Eye (tissue), 1 donor: ENCODE results near the gene ACVRL1.
"Not testable (repeated sequence)": the region's sequence is repeated elsewhere in the genome, so short reads cannot be mapped to it uniquely, and the experiment has no call there.

ENCODE experiments used
- DNase-seq: peaks from one replicate; pipeline ENCODE4 v3.0.0-alpha.2; 2015

The ACVRL1 gene

DNA sequence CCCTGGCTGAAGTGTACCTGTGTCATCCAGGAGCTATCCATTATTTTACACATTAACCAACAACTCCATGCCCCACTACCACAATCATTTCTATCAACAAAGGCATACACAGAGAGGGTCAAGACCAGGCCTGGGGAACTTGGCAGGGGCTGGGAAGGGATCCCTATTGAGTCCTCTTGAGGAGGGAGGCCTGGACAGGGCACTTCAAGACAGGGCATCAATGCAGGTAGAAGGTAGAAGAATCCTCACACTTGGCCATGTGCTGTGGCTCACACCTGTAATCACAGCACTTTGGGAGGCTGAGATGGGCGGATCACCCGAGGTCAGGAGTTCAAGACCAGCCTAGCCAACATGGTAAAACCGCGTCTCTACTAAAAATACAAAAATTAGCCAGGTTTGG lies 32.8 kb upstream of the ACVRL1 start:
- DNase-seq: no peak

DNA sequence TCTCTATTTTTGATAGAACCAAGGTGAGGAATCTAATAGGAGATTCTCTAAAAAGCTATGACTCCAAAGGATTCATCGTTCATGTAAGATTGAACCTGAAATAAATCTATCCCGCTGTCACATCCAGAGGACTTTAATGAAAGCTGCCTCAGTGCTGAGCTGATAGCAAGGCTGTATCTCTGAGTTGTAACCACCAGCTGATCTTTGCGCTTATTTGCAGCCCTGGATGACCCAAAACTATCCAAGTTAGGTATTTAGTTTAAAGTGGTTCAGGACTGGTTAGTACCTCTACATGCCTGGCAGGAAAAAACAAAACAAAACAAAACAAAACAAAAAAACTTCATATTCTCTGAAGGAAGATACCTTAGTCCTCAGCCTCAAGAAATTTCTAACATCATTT lies 28.2 kb upstream of the ACVRL1 start:
- DNase-seq: no peak

- no peak for DNase-seq
These were observed 24.0 kb upstream of the ACVRL1 start for GRCh38 chr12:51883295-51883694.

DNA sequence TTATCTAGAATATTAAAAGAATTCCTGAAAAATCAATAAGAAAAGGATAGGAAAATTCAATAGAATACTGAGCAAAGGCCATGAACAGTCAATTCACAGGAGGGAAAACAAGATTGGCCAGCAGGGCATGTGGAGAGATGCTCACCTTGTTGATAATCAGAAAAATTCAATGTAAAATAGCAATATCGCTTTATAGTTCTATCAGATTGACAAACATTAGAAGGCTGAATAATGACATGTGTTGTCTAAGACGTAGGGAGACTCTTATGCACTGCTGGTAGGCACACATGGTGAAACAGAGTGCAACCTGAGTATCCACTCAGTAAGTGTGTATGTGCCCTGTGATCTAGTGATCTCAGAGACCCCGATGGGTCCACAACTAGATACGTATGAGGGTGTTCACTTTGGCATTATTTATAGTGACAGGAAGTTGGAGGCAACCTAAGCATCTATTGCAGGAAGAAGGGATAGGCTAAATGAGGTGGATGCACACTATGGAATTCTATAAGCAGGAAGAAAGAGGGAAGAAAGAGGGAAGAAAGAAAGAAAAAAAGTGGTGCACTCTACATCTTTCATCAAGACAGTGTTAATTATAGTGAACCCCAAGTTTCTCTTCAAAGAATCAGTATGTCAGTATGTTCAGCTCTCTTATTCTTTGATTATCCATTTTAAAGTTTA lies 23.2 kb upstream of the ACVRL1 start:
- no peak for DNase-seq

DNA sequence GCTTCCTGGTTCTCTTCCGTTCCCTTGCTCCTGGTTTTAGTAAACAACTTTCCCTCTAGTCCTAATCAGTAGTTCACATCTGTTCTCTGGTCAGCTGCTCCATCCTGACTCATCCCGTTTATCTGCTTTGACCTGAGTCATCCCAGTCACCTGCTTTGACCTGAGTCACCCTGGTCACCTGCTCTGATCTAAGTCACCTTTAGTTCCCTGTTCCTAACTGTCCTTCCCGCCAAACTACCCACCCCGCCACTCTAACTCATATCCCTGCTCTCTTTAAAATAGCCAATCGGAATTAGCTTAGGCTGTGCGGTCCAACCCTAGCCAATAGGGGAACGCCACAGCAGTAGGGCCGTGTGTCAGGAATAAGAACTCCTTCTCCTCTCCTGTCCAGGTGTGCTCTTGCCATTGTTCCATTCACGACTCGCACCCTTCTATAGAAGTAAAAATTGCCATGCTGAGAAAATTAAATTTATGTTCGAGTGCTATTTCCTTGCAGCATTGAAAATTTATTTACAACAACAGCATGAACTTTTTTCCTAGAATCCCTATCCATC lies 22.6 kb upstream of the ACVRL1 start:
- no peak for DNase-seq

DNA sequence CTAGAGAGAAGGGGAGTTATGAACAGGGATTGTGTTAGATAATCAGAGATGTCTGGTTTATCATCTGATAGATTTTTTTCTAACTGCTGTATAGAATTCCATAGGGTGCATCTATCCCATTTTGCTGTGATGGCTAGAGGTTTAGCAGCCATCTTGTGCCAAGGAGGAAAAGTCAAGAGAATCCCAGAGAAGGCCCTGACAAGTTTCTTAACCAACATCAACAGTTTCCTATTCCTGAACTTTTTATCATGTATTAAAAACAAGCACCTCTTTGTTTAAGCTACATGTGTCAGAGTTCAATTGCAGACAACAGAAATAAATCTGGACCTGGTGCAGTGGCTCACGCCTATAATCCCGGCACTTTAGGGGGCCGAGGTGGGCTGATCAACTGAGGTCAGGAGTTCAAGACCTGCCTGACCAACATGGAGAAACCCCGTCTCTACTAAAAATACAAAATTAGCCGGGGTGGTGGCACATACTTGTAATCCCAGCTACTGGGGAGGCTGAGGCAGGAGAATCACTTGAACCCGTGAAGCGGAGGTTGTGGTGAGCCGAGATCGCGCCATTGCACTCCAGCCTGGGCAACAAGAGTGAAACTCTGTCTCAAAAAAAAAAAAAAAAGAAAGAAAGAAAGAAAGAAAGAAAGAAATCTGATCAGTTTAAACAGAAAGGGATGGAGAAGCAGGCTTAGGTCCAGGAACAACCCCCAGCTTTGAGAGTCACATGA lies 21.8 kb upstream of the ACVRL1 start:
- DNase-seq: not testable (repeated sequence)

GRCh38 chr12:51886021-51886710 lies 21.1 kb upstream of the ACVRL1 start:
- DNase-seq: peak; percentile 59

DNA sequence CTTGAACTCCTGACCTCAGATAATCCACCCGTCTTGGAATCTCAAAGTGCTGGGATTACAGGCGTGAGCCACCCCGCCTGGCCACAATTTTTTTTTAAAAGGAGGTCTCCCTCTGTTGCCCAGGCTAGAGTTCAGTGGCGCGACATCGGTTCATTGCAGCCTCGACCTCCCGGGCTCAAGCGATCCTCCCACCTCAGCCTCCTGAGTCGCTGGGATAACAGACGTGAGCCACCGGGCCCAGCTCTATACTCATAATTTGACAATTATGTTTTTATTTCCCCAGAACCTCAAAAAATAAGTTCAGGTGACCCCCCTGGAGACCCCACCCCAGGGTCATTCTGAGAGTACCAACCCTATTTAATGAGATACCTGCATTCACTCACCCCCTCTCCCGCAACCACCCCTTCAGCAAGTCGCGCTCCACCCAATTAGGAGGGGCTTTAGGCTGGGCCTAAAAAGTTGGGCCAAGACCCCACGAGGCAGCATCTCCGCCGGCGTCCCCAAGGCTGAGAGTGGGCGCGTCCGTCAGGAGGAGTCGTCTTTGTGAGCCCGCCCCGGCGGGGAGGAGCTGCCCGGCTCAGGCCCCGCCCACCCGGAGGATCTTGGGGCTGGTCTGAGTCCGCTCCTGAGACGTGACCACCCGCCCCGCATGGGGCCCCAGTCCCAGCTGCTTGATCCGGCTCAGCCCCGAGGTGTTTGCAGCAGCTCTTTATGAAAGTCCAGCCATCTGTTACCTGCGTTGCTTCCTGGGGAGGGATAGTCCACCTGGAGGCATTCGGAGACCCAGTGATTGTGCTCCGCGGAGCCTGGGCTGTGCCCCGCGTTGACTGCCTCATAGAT lies 19.6 kb upstream of the ACVRL1 start, which contains the start of gene ANKRD33:
ANKRD33 (plus strand) TSS at position 628 of the 840 bp plus-strand sequence; CDS start at position 712, 84 bp downstream.
- peak; percentile 67 for DNase-seq

- DNase-seq: no peak
These were observed 18.7 kb upstream of the ACVRL1 start for GRCh38 chr12:51888316-51889215.

- peak; percentile 57 for DNase-seq
These were observed 17.8 kb upstream of the ACVRL1 start for GRCh38 chr12:51889216-51890132.

- no peak for DNase-seq
These were observed 17.2 kb upstream of the ACVRL1 start for GRCh38 chr12:51890133-51890464.

- no peak for DNase-seq
These were observed 16.7 kb upstream of the ACVRL1 start for GRCh38 chr12:51890511-51891171.

DNA sequence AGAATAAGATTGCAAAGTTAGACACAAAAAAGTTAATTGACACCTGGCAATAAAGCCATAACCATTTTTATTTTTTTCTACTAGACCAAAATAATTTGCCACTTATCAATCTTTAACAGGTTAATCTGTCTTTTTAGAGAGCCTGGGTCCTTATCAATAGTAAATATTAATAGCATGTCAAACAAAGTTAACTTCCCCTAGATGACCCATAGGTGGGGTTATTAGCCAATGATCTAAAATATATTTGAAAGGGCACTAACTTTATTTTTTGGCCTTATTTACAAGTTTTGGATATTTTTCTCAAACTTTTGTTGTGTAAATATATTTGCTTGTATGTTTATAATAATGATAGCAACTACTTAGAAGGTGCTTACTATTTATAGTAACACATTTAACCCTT lies 15.5 kb upstream of the ACVRL1 start:
- no peak for DNase-seq

DNA sequence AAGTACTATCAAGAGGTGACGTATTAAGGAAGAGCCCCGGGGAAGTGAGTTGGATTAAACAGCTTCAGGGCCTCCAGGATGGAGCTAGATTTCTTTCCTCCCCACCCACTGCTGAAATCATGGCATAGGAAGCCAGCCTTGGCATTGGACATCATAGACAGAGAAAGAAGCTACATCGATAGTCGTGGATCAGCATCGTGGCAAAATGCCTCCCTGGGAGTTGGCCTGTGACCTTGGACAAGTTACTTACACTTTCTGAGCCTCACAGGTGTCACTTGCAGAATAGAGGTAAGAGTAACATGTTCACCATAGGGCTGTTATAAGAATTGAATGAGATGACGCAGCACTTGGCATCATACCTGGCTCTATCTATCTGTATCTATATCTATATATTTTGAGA lies 13.5 kb upstream of the ACVRL1 start:
- no peak for DNase-seq

DNA sequence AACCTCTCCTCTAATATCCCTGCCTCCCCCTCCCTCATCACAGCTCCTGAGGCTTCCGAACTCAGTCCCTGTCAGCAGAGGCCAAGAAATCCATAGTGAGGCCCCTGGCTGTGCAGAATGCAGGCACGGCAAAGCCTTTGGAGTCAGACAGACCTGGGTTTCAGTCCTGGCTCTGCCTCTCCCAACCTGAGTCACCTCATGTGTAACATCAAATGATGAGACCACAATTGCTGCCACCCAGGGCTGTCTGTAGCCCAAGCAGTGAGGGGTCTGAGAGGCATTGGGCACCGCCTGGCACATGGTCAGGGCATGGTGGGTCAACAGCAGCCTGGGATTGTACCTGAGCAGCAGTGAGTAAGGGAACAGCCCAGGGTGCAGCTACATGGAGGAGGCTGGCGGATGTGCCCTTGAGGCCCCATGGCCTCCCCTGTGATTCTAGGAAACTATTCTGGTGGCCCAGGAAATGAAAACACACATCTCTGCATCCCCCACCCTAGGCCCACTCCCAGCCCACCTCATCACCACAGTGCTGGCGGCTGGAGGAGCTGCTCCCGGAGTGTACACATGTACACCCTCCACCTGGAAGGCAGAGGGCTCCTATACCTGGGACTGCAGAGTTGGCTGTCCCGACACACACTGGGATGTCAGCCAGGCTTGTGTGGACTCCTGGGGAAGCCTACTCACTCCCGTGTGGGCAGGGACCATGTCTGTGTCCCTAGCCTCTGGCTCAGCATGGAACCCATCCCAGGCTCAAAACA lies 11.7 kb upstream of the ACVRL1 start:
- no peak for DNase-seq

DNA sequence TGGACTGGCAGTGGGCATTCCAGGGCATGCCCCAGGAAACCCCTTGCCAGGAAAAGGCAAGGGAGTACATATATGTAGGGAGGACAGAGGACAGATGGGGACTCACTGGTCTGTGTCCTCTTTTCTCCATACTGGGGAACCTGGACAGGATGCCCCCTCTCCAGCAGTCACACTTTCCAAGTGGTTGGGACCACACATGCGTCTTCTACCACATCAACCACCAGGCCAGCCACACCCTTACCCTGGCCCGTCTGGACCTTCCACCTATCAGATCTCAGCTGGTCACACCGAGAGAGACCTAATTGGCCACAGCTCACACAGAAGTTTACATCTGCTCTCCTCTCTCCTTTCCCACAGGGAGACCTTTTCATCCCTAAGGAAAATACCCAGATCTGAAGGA lies 11.1 kb upstream of the ACVRL1 start:
- no peak for DNase-seq

GRCh38 chr12:51897181-51897580 lies 10.1 kb upstream of the ACVRL1 start:
- DNase-seq: no peak

DNA sequence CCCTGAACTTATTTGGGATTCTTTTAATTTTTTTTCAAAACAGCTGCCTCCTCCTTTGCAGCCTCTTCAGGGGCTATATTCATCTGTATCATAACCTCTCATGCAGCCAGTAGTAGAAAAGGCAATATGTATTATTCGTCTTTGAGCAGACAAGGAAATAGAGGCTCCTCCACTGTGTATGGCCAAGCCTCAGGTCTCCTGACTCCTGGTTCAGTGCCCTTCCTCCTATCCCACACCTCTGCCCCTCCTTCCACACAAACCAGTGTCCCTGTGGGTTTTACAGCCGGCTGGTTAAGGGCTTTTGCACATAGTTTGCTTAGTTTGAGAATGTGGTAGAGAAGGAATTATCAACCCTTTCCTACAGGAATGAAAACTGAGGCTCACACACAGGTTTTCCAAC lies 8.8 kb upstream of the ACVRL1 start:
- DNase-seq: no peak

DNA sequence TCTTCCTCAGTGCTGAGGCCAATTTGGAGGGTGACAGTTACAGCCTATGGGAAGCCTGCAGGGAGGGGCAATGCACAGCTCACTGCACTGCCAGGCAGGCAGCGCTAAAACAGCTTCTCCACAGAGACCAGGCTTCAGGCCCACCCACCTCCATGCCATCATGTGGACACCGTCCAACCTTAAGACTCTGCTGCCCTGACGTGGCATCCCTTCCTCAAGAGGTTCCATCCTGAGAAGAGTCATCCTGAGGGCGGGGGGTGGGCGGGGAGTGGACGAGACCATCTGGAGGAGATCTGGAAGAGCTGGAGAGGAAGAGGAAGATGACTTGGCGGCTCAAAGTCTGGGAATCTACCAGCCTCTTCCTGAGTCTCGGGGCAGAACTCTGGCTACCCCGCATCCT lies 8.4 kb upstream of the ACVRL1 start:
- no peak for DNase-seq
